HG03469 (cell line): ENCODE measurements around the gene NLRP1.
"Not testable (repeated sequence)": the region's sequence is repeated elsewhere in the genome, so short reads cannot be mapped to it uniquely, and the experiment has no call there.

Experiments used
- ATAC-seq: cut with Tn5 transposase; IDR thresholded peaks from one replicate; pipeline ENCODE4 v1.9.1; 2021; ENCODE audit warnings: mild to moderate bottlenecking, moderate library complexity, moderate number of reproducible peaks; ENCODE audit not compliant: unreplicated experiment

The NLRP1 gene

DNA sequence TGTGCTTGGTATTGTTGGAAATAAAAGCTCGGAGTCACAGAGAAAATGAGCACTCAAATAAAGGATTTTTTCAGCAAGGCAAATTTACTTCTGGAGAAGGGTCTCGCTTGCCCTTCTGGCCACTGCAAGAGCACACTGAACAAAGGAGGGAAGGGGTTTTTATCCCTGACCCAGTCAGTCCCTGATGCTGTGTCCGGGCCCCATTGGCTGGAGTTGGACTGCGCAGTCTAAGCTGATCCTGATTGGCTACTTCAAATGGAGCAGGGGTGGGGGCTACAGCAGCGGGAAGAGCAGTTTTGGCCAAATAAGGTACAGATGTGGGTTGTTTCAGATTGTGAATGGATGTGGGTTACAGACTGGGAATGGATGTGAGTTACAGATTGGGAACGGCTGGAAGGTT lies 4.3 kb upstream of the NLRP1 start:
- ATAC-seq = no peak

DNA sequence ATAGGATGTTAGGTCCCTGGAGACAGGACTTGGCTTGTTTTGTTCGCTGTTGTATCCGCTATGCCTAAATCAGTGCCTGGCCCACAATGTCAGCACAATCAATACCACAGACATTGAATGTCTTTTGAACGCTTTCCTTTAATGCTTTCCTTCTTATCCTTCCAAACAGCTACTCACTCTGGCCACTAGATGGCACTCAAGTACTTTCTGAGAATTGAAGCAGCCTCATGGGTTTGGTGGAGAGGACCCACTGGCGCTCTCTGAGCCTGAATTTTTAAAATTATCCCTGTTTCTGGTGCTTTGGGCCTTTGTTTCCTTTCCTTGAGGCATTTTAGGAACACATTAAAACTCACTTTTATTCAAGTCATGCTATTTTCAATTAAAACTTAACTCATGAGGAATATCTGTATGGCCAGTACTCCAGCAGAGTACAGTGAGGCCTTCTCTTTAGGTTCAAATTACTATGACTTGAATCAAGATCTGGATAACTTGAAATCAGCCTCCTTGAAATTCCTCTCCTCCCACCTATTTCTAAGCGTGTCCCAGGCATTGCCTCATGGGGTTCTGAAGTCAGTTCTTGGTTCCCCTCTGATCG lies 3.2 kb upstream of the NLRP1 start:
- no peak for ATAC-seq

DNA sequence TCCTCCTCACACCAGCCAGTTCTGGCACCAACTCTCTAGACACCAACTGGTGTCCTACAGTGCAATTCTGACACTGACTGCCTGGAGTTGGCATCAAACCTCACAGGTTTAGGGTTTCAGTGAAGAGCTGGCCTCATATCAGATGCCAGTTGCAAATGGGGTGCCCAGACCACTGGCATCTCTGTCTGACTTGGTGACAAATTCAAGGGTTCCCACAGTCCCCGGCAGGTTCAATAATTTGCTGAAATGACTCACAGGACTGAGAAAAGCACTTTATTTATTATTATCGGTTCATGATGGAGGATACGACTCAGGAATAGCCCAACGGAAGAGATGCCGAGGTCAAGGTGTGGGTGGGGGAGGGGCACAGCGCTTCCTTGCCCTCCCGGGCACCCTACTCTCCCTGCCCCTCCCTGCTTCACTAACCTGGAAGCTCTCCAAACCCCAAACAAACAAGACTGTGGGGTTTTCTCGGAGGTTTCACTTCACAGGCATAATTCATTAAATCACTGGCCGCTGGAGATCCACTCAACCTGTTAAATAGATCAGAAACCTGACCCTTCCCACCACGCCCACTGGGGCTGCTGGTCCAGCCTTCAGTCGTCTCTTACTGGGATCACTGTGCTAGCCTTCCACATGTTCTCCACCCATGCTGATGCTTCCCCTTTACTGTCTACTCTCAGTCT lies 1.7 kb upstream of the NLRP1 start:
- ATAC-seq = no peak

DNA sequence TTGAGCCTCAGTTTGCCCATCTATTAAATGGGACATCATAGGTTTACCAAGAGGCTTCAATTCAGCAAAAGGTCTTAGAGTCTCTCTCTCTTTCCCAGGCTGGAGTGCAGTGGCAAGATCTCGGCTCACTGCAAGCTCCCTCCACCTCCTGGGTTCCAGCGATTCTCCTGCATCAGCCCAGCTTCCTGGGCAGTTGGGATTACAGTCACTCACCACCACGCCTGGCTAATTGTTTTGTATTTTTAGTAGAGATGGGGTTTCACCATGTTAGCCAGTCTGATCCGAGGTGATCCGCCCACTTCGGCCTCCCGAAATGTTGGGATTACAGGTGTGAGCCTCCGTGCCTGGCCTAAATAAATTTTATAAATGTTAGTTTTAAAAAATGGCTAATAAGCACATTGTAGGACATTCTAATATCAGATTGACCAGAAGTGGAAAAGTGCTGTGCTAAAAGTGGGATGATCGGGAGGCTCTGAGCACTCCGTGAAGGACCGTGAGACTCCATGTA lies 1.0 kb upstream of the NLRP1 start:
- no peak for ATAC-seq

DNA sequence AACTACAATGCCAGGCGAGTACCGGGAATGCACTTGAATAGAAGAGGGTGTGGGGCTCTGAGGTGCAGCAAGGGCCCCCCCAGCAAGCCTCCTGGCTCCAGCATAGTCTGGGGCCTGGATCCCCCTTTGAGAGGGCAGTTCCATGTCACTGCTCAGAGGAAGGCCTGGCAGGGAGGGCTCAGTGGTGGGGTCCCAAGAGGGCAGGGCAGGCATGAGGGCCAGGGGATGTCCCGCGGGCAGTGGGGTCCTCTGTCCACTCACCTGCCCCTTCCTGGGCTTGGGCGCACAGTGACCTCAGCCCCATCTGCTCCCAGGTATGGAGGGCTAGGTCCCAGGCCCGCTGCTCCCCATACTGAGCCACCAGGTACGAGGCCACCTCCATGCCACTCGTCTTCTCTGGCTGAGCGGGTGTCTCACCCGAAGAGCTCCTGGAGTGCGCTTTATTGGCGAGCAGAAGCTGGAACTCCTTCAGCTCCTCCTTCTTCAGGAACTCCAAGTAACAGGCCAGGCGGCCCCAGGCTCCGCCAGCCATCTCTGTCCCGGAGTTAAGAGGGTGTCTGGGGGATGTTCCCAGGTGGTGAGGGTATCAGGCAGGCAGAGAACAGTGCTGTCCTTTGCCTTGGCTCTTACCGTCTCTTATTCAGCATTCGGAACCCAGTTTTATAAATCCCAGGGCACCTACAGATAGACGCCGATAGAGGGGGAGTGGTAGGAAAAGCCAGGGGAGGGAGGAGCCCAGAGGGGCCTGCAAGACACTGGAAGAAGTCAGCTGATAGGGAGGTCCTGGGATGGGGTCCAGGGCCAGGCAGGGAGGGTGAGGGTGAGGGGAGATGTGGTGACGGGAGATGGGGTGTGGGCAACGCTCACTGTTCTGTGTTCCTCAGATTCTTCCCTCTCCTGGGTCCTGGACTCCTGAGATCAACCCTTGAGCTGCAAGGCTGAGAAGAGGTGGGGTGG lies 605 bp downstream of the NLRP1 start:
- ATAC-seq = no peak

DNA sequence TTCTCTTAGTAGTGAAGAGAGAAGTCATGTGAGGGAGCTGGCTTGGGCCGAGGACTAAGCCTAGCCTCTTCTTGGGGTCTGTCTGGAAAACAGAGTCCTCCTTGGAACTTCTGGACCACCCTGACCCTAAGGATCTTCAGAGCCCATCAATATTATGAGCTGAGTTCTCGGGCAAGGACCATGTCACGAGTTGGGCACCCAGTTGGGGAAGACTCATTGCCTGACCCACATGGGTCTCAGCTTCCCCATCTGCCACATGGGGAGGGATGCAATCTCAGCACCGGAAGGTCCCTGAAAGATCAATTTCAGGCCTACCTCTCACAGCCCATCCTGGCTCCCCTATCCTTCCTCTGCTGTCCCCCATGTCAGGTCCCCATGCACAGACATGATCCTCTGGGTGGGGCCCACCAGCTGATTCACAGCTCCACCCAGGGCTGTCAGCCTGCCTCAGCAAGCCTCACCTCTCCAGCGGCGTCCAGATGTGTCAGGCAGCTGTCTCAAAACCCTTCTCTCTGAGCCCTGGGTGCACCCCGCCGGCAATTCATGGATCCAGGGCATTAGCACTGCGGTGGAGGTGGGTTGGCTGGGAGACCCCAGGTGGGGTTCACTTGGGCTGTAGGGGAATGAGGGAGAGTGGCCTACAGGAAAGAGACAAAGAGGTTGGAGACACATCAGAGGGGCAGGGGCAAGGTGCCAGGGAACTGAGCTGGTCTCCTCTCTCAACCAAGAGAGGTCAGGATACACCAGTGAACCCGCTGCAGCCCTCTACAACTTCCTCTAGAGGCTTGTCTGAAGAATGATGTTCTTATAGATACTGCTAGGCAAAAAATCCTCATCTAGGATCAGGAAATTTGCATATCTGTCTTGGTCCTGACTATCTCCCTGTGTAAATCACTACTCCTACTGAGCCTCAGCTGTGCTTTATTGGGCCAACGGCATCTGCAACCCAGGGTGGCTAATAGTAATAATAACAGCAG lies 1.8 kb downstream of the NLRP1 start:
- no peak for ATAC-seq

DNA sequence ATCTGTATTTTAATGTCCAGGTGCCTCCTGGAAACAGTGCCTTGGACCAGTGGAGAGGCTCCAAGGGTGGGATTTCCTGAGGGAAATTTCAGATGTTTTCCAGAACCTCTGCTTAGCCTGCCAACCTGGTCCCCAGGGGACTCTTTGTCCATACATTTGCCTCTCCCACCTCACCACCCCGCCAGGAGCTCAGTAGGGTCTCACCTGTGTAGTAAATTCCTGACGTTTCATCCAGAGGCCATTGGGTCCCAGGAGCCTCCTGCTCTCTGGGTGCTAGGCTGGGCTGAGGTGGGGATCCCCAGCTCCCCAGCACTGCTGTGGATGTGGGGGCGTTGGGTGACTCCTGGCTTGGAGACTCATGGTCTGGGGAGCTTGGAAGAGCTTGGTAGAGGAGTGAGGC lies 2.7 kb downstream of the NLRP1 start:
- no peak for ATAC-seq

DNA sequence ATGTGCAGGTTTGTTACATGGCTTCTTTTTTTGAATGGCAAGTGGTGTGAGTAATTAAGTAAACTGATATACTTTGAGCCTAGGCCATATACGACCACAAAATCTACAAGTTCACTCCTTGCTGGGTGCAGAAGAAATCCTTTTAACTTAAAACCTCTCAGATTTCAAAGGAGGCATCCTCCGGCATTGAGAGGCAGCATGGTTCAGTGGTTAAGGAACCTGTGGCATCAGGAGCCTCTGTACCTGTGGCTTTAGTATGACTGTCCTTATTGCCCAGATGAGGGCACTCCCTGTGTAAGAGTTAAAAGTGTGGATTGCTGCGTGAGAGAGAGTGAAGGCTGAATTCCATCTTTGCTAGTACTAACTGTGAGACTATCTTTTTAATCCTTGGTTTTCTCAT lies 3.3 kb downstream of the NLRP1 start:
- ATAC-seq = no peak

DNA sequence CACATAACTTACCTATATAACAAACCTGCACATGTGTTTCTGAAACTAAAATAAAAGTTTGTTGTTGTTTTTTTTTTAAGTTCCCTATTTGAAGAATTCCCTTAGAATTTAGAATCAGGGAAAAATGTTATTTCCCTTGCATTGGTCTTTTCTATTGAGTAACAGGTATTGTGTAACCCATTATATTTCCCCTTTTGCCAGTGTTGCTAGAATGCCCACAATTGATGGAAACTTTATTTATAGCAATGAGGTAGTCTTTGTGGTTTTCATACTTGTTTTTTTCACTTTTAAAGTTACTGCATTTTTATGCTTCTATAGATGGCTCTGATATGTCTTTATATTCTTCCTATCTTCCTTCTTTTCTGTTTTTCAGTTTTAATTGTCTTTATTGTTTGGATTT lies 3.9 kb downstream of the NLRP1 start:
- no peak for ATAC-seq

DNA sequence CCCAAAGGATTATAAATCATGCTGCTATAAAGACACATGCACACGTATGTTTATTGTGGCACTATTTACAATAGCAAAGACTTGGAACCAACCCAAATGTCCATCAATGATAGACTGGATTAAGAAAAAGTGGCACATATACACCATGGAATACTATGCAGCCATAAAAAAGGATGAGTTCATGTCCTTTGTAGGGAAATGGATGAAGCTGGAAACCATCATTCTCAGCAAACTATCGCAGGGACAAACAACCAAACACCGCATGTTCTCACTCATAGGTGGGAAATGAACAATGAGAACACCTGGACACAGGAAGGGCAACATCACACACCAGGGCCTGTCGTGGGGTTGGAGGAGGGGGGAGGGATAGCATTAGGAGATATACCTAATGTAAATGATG lies 5.5 kb downstream of the NLRP1 start:
- ATAC-seq = not testable (repeated sequence)

DNA sequence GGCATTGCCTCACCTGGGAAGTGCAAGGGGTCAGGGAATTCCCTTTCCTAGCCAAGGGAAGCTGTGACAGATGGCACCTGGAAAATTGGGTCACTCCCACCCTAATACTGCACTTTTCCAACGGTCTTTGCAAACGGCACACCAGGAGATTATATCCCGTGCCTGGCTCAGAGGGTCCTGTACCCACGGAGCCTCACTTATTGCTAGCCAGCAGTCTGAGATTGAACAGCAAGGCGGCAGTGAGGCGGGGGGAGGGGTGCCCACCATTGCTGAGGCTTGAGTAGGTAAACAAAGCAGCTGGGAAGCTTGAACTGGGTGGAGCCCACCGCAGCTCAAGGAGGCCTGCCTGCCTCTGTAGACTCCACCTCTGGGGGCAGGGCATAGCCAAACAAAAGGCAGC lies 11.3 kb downstream of the NLRP1 start:
- not testable (repeated sequence) for ATAC-seq

DNA sequence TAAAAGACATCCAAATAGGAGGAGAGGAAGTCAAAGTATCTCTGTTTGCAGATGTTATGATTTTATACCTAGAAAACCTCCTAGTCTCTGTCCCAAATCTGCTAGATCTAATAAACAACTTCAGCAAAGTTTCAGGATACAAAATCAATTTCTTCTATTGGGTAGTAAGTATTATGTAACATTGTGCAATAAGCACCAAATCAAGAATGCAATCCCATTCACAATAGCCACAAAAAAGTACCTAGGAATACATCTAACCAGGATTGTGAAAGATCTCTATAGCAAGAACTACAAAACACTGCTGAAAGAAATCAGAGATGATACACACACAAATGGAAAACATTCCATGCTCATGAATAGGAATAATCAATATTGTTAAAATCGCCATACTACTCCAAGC lies 13.0 kb downstream of the NLRP1 start:
- ATAC-seq = no peak

DNA sequence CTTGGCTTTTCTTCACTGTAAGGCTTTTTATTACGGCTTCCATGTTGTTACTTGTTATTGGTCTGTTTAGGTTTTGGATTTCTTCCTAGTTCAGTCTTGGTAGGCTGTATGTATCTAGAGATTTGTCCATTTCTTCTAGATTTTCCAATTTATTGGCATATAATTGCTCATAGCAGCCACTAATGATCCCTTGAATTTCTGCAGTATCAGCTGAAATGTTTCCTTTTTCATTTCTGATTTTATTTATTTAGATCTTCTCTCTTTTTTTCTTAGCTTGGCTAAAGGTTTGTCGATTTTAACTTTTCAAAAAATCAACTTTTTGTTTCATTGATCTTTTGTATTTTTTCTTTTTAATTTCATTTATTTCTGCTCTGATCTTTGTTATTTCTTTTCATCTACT lies 18.5 kb downstream of the NLRP1 start:
- no peak for ATAC-seq

DNA sequence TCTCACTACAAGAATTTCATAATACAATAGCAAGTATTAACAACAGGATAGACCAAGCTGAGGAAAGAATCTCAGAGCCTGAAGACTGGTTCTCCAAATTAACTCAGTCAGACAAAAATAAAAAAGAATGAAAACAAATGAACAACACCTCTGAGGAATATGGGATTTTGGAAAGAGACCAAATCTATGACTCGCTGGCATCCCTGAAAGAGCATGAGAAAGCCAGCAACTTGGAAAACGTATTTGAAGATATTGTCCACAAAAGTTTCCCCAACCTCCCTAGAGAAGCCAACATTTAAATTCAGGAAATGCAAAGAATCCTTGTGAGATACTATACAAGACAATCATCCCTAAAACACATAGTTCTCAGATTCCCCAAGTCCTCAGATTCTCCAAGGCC lies 20.9 kb downstream of the NLRP1 start:
- ATAC-seq = no peak

DNA sequence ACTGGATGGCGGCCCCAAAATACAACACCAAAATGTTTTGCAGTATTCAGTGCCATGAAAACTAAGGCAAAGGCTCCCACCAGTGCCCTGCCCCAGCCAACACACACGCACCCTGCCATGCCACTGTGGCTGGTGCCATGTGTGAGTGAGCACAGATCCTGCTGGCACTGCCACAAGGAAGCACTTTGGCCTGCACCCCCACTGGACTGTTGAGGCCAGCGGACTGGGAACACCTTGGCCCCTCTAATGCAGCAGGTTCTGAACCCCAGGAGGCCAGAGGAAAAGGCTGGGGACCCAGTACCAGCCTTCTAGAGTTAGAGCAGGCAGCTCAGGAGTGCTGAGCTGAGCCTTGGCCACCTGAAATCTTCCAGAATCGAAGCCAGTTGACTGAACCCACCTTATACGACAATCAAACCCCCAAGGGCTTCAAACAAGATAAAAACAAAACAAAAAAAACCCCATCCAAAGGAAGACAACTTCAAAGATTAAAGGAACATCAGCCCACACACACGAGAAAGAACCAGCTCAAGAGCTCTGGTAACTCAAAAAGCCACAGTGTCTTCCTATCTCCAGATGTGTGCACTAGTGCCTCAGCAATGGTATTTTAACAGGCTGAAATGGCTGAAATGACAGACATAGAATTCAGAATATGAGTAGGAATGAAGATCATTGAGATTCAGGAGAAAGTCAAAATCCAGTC lies 21.5 kb downstream of the NLRP1 start:
- ATAC-seq = no peak

DNA sequence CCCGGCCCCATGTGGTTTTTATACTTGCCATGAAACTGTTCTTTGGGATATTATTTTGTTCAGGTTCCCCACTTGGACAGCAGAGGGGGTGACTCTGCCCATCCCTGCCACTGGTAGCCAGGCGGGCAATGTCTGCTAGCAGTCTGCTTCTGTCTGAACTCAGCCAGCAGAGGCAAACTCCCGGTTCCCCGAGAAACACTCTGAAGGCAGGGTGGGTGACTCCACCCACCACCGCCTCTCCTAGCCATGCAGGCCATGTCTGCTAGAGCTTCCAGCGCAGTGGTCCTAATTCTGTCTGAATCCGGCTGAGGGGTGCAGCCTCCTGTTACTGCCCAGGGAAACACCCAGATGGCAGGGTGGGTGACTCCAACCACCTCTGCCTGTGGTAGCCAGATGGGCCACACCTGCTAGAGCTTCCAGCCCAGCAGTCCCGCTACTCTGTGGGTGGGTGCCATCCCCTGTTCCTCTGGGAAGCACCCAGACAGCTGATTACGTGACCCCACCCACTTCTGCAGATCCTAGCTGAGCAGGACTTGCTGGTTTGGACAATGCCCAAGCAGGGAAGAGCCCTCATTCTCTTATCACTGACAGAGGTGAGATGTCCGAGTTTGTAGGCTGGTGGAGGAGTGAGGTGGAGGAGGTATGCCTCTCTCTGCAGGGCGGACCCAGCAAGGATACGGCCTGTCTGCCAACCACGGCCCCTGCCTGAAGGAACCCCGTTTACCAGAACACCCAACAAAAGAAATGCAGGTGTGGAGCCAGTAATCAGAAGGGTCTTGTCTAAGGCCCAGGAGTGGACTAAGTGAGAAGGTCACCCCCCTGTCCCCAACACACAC lies 22.4 kb downstream of the NLRP1 start:
- ATAC-seq = no peak

DNA sequence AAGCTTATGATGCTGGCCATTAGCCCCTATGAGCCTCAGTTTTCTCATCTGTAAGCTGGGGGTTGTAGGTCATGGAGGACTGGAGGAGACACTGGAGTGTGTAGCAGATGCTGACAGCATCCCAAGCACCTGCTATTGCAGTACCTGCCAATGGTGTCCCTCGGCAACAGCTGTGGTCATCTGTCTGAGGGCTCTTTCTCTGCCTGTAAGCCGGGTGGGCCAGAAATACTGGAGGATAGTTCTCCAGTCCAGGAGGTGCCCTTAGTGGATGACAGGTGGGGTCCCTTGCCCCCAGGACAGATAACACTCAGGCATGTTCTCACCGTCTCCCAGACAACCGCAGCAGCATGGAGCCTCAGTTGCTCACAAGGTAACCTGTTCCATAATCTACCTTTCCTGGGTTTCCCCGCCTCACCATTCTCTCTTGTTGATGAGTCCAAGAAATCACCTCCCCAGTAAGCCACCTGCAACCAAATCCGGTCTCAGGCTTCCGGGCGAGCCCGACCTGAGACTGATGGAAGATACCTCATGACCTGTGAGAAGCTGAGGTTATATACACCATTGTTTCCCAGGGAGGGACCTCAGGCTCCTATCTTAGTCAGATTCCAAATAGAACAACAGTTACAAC lies 23.8 kb downstream of the NLRP1 start:
- ATAC-seq = no peak
